Measurements from ENCODE around the gene NOC2L.
A peak's percentile ranks its signal among the peaks of the same experiment; 100 is the strongest.

Gene NOC2L

DNA sequence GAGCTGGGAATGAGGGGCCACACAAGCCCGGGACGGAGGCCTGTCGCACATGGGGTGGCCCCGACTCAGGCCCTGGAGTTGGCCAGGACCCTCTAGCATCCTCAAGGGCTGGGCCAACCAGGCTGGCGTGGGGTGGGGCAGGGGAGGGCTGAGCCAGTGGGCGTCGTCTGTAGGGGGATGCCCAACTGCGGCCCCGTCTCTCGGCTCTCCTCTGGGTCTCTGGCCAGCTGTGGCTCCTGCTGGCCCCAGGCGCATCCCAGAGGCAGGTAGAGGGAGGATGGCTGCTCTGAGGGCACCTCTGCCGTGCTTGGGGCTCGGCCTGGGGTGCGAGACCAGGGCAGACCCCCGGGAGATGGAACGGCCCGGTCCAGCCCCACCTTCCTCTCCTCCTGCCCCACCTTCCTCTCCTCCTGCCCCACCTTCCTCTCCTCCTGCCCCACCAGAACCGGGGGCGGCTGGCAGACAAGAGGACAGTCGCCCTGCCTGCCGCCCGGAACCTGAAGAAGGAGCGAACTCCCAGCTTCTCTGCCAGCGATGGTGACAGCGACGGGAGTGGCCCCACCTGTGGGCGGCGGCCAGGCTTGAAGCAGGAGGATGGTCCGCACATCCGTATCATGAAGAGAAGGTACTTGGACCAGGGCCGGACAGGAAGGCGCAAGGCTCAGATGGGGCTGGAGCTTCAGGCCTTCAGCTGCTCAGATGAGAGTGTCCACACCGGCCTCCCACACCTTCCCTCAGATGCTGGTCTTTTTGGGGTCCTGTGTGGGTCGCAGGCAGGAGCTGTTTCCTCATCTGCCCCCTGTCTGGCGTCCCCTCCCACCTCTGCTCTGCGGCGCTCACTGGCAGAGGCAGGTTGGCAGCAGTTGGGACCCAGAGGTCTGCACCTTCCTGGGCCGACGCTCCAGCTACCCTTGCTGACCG lies 29.1 kb downstream of the NOC2L start:
- no peak for DNase-seq (ENCODE audit: low spot score)

DNA sequence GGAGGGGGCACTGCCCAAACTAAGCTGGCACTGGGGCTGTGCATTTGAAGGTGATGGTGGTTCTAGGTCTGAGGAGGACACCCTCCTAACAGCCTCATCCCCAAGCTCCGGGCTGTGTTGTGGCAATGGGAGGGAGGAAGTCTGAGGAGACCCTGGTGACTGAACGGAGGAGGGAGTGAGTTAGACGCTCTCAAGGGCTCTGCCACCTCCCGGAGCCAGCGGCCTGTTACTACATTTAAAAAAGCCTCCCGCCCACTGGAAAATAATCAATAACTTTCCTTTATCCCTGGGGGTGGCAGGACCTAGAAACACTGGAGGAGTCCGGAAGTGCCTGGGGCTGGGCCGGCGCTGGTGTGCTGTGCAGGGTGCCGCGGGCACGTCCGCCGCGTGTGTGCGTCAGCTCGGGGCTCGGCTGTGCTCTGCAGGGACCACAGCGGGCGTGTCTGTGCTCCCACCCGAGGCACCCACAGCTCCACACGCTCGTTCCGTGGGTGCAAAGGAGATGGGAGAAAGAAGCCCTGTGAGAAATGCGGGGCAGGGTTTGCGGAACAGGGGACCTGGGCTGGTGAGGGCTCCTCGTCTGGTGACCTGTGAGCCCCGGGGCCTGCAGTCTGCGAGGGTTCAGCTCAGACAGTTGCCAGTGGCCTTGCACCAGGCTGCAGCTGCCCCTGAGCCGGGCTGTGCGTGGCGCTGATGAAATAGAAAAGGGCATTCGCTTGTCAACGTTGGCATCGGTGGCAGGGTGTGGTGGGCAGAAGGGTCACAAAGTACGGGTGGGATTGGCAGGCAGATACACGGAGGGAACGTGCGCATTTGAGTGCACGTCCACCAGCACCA lies 30.0 kb downstream of the NOC2L start:
- no peak for DNase-seq (ENCODE audit: low spot score)

DNA sequence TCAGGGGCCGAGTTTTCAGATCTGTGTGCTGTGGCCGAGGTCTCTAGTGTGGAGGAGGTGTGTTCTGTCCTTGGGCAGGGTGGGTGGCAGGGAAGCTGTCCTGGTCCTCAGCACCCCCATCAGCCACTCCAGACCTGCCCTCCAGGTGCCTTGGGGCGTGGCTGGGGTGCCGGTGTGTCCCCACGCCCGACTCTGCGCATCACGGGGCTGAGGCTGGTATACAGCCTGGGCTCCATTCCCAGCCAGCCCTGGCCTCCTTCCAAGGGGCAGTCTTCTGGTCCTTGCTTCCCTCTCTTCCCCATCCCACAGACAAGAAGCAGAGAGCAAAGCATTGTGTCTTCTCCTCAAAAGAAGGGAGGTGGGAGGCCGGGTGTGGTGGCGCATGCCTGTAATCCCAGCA lies 31.3 kb downstream of the NOC2L start:
- no peak for DNase-seq (ENCODE audit: low spot score)

DNA sequence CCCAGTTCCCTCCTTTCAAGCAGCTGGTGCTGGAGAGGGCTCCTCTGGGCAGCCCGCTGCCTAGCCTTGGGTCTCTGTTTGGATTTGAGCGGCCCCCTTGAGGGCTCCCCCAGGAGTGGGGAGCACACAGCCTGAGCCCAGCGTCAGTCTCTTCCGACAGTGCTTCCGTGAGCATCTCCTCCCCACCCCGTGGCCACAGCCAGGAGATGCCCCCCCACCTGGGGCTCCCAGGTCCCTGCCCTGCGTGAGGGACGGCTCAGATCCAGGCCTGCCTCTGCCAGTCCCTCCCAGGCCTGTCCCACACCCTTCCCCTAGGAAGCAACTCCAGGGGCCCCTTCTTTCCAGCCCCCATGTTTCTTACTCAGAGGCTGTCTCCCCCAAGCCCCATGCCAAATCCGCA lies 31.8 kb downstream of the NOC2L start:
- DNase-seq (ENCODE audit: low spot score): no peak

DNA sequence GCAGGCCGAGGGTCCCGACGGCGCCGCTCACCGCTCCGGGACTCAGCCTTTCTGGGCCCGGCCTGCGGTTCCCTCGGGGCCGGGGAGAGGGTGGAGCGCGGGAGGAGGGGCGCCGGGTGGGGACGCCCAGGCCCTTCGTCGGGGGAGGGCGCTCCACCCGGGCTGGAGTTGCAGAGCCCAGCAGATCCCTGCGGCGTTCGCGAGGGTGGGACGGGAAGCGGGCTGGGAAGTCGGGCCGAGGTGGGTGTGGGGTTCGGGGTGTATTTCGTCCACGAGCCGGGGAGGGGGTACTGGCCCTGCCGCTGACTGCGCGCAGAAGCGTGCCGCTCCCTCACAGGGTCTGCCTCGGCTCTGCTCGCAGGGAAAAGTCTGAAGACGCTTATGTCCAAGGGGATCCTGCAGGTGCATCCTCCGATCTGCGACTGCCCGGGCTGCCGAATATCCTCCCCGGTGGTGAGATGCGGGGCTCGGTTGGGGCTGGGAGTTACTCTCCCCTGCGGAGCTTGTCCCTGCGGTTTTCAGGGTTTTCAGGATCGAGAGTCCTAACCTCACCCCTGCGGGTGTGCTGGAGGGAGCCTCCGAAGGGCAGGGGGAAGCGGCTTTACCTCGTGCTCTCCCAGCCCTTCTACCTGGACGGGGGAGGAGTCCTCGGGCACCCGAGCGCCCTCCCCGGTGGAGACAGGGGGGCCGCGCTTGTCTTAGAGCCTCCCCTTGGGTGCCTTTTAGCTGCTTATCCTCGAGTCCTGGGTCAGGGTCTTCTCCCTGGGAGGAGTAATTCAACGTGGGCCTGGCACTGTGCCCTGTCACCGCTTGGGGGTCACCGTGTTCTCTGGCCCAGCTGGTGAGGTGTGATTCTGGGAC lies 33.3 kb downstream of the NOC2L start:
- DNase-seq (ENCODE audit: low spot score): no peak

DNA sequence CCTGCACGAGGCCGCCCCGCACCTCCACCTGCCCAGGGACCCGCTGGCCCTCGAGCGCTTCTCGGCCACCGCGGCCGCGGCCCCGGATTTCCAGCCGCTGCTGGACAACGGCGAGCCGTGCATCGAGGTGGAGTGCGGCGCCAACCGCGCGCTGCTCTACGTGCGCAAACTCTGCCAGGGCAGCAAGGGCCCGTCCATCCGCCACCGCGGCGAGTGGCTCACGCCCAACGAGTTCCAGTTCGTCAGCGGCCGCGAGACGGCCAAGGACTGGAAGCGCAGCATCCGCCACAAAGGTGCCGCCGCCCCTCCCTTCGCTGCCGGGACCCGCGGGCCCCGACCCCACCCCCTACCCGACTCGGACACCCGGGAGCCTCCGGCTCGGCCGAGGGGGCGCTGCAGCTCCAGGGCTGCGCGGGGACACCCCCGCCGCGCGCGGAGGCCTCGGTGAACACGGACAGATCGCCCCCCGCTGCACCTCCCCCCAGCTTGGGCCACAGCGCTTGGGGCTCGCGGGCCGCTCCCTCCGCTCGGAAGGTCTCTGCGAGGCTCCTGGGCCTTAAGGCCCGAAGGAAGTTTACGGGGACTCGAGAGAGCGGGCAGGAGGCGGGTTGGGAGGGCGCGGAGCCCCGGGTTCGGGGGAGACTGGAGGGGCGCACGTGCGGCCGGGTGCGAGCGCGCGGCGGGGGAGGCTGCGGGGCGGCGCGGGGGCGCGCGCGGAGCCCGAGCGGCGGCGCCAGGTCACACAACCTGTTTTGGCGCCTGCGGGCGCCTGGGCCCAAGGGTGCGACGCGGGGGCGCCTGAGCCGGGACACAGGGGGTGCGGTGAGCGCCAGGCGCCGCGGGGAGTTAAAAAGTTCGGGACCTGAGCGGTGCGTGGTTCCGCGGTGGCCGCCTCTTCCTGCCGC lies 34.1 kb downstream of the NOC2L start:
- DNase-seq (ENCODE audit: low spot score): no peak

DNA sequence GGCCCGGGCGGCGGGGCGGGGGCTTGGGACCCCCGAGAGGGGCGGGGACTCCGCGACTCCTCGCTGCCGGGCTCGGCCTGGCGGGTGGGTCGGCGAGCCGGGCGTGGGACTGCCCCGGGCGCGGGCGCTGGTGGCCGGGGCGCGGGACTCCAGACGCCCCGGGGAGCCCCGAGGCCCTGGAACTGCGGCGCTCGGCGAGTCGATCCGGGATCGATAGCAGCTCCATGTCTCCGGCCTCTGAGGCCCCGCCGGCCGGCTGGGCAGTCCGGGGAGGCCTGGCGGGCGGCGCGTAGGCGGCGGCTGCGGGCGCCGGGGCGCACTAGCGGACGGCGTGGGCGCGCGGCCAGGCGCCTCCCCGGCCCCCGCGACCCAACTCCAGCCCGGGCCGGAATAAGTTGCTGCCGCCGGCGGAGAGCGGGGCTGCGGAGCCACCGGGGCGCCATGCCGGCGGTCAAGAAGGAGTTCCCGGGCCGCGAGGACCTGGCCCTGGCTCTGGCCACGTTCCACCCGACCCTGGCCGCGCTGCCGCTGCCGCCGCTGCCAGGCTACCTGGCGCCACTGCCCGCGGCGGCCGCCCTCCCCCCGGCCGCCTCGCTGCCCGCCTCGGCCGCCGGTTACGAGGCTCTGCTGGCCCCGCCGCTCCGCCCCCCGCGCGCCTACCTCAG lies 34.9 kb downstream of the NOC2L start:
- no peak for DNase-seq (ENCODE audit: low spot score)

DNA sequence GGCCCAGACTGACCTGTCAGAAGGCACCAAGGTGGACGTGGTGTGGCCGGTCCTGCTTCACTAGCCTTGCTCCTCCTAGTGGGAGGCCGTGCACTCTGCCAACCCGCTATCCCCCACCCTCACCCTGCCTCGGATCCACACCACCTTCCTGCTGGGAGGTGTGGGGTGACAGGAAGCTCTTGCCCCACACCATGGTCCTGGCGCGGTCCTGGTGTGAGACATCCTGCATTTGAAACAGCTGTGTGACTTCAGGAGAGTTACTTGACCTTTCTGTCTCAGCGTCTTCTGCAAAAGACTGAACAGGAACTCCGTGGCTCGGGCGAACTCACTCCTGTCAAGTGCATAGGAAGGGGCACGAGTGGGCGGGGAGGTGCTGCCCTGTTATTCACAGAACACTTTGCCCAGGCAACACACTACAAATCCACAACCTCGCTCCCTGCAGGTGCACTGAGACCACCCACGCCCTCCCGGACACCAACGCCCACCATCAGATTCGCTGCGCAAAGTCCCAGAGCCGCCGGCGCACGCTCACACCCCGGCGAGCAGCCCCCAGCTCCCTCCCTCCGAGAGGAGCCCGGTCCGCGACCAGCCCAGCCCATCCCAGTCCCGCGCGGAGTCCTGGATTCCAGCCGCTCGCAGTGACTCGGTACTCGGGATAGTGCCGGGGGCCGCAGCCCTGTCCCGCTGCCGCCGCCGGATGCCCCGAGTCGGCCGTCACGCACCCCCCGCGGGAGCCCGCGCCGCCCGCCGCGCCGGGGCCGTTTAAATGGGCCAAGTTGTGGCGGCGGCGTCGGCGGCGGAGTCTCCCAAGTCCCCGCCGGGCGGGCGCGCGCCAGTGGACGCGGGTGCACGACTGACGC lies 35.7 kb downstream of the NOC2L start, which contains the start of gene SAMD11:
TSS of gene SAMD11 (plus strand) at position 793 of the 860 bp plus-strand sequence. CDS start 509 bp downstream, outside the sequence.
- no peak for DNase-seq (ENCODE audit: low spot score)

DNA sequence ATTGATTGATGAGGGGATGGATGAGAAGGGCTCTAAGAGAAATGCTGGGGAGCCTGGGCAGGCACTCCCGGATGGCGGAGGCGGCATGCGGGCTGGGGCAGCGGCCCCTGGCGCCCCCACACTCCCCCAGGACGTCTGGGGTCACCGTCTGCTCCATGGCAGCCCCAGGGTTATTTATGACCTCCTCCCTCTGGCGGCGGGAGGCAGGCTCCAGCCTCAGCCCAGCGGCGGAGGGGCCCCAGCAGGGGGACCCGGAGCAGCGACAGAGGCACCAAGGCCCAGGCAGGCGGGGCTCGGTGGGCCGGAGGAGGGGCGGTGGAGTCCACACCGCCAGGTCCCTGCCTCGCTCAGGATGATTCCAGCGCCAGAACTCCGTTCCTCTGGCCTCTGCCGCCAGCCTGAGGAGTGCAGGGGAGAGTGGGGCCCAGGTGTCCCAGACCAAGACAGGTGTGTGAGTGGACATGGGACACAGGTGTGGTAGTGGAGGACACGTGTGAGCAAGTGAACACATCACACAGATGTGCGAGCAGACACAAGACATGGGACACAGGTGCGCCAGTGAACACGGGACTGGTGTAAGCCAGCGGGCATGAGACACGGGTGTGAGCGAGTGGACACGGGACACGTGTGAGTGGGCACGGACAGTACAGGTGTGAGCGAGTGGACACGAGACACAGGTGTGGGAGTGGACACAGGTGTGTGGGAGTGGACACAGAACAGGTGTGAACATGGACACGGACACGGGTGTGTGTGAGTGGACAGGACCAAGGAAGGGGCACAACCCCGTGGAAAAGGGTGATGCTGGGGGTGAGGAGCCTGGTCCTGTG lies 37.8 kb downstream of the NOC2L start:
- DNase-seq (ENCODE audit: low spot score): peak; percentile 30

DNA sequence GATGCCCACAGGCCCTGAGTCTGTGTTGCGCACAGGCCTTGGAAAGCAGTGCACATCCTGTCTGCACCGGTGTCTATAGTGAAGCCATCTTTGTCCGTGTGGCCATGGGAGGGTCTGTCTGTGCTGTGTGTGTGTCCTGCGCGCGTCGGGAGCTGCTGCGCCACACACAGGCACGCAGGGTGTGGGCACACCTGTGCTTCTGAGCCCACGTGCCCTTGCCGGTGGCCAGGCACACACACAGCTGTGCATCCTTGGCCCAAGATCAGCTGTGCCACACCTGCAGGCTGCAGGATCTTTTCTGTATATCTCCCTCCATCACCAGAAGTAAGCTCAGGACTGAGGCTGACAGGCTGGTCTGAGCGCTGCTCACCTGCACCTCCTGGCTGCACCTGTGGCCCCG lies 38.5 kb downstream of the NOC2L start:
- DNase-seq (ENCODE audit: low spot score): no peak

DNA sequence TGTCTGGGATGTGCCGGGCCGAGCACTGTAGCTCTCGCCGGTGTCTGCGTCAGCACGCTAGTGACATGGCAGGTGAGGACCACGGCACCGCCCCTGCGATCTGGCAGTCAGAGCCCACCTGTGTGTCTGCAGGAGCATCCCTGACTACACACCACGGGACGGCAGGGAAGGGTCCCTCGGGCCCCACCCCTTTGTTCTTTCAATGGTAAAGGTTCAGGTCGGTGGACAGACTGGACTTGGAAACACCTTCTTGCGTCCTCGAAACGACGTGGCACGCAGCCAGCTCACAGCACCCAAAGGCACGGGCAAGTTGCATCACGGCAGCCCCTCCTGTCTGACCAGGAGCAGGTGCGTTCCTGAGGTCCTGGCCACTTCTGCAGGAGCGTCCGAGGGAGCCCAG lies 39.0 kb downstream of the NOC2L start:
- DNase-seq (ENCODE audit: low spot score): no peak

DNA sequence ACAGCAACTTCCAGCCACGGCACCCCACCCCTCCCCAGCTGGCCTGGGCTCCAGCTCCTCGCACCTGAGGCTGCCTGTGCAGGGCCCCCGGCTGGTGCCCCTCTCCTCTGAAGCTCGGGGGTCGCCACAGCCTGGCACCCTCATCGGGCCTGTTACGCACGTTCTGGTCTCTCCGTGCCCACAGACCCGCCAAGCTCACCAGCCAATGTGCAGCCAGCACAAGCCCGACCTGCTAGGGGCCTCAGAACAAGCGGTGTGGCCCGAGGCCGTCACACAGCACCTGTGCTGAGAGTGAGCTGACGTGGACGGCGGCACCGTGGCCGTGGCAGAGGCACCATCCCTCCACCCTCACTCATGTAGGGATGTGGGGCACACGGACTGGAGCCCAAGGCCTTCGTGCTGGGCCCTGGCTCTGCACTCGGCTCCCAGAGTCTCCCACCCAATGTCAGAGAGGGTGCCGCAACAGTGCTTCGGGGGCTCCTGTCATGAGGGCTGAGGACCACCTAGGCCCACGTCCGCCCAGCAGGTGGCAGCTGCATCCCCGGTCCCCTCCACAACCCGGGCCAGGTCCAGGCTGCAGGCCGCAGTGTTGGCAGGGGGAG lies 39.7 kb downstream of the NOC2L start:
- DNase-seq (ENCODE audit: low spot score): no peak

DNA sequence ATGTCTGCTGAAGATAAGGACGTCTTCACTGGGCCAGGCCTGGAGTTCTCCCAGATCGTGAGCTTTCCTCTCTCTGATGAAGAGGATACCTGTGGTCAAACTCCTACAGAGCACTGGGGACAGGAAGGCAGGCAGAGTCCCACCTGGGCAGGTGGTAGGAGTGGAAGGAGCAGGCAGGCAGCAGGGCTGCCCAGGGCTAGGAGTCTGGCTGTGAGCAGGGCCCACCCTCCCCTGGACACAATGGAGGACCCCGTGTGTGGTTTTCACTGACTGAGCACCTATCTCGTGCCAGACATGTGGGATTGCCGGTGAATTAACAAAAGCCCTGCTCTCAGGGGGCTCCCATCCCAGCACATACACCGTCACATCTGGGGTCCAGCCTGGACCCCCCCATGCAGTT lies 40.2 kb downstream of the NOC2L start:
- no peak for DNase-seq (ENCODE audit: low spot score)

DNA sequence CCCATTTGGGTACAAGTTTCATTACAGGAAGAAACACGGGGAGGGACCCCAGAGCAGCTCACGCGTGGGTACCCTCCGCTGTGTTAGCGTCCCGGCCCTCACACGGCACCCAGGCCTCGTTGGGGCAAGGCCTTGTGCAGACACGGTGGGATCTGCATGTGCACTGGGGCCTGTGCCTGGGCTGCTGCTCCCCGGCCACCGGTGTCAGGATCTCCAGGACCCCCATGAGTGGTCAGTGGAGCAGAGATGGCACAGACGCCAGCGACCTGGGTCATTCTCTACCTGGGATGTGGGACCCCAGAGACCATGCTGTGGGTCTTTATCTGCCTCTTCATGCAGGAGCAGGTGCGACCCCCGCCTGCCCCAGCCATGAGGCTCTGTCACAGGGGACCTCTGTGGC lies 40.7 kb downstream of the NOC2L start:
- DNase-seq (ENCODE audit: low spot score): no peak

DNA sequence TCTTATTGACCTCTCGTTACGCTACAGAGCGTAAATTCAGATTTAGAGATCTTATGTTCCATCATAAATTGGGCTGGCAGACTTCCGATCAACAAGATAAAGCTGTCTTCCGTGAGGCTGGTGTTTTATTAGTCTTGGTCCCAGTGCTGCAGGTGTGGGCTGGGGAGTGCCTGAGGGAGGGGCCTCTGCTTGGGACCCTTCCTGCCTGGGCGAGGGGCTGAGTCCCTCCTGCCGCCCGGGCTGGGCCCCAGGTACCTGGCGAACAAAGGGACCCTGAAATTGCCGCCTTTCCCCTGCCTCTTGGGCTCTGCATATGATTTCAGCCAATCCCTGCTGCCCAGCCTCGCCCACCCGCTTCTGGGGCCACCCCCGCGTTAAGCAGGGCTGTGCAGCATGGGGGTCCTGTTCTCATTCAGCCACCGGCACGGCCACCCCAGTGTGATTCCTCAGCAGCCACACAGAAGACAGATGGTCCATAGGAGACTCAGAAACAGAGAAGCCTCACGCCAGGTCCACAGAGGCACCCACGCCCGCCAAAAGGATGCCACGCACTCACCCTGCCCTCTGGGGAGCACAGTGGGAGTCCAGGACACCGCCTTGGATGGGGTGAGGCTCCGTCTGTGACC lies 41.5 kb downstream of the NOC2L start:
- DNase-seq (ENCODE audit: low spot score): no peak

DNA sequence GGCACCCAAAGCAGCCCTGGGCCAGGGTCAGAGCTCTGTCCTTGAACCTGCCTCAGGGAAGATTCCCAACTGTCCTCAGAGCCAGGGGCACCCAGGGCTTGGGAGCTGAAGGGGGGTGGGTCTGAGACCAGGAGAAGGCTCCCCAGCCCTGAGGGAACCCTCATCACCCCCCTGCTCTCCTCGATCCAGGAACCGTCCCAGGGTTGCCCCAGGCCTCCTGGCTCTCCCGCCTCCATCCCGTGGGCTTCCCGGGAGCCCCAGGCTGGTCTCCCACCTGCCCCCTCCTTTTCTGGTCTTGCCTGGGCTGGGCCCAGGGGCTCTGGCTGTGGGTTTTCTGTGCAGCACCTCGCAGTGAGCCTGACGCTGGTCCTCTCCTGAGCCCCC lies 42.0 kb downstream of the NOC2L start:
- DNase-seq (ENCODE audit: low spot score): no peak

DNA sequence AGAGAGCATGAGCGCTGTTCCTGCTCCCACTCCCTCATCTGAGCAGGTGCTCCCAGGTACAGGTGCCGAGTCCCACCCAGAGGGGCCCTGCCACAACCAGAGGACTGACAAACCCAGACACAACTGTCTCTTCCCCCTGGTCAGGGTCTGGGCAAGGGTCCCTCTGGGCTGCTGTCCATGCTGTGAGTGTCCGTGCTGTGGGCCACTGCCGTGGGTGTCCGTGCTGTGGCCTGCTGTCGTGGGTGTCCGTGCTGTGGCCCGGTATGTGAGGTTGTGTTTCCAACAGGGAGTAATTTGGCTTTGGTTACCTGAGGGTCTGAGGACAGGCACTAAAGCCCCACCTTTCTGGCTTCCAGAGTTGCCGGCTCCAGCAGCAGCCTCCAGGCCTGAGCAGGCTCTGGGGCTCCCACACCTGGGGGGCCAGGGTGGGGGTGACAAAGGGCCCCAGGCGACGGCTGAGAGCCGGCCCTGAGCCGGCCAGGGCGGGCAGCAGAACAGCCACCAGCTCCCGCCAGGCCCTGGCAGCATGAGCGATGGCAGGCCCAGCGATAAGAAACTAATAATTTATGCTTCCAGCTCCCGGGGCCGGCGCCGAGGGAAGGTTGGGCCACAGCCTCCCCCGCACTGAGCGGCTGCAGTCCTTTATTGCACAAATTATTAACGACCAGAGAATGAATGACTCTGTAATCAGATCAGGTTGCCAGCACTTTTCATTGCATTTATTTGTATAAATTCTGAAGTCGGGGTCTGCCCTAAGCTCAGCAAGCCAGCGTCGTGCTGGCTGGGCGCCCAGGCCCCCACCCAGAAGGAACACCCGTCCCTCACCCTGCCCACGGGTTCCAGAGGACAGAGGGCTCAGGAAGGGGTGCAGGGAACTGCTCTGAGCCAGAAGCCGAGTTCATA lies 42.6 kb downstream of the NOC2L start:
- no peak for DNase-seq (ENCODE audit: low spot score)
